Measurements from ENCODE around the gene CACNB4. TPM values are rescaled to one million over a fixed set of nuclear protein-coding genes. Genes with fewer than 3 reads are reported as not detected.

CACNB4 gene
- total RNA-seq, 2 experiments from 2014 or later, result 0.14 to 0.20 TPM

GRCh38 chr2:152072011-152072410, 26.8 kb downstream of the CACNB4 start:
- H3K9me3 ChIP-seq (ENCODE audit: control insufficient read depth in 1 of 2, insufficient read depth in 1 of 2, low read length in 2 of 2), result no peaks in the 10 kb centered on the region
- POLR2A ChIA-PET, result interaction anchor here (0.6 kb wide), 1 partner anchor 9 kb away, joined by 4 read pairs; no protein-coding TSS in a partner anchor

GRCh38 chr2:152071518-152071917, 27.3 kb downstream of the CACNB4 start:
- Histone ChIP-seq H3K4me3 (ENCODE audit: low read length) (no peak overlapping the region), H3K27me3 (ENCODE audit: control insufficient read depth in 1 of 2, insufficient read depth in 2 of 2, low read length in 2 of 2) (no peaks in the 10 kb centered on the region), H3K36me3 (ENCODE audit: insufficient read depth, low read length) (no peaks in the 10 kb centered on the region), H3K9me3 (ENCODE audit: control insufficient read depth in 1 of 2, insufficient read depth in 1 of 2, low read length in 2 of 2) (no peaks in the 10 kb centered on the region), H3K4me1 (ENCODE audit: insufficient read depth, low read length) (no peaks in the 10 kb centered on the region), H3K27ac (ENCODE audit: low read depth in 1 of 2, low read length in 2 of 2) (no peak overlapping the region)
- Mint-ChIP-seq H3K27me3 (no peaks in the 10 kb centered on the region), H3K9me3 (no peaks in the 10 kb centered on the region), H3K27ac (no peak overlapping the region), H3K4me1 (ENCODE audit: low read depth) (no peaks in the 10 kb centered on the region), H3K36me3 (ENCODE audit: low read depth) (no peaks in the 10 kb centered on the region), H3K4me3 (no peak overlapping the region)
- ATAC-seq (ENCODE audit: poor library complexity) (no peak), DNase-seq (no peak)
- intact Hi-C loops (cut with DNase I, micrococcal nuclease), result no loop called here
- TF ChIP-seq CTCF (IDR thresholded peaks at IDR 0.05), result no peak
- CTCF ChIA-PET, result no interaction called here
- POLR2A ChIA-PET, result interaction anchor here (0.6 kb wide), 1 partner anchor 10 kb away, joined by 4 read pairs; no protein-coding TSS in a partner anchor

More at GRCh38 chr2:152072011-152072410, 26.8 kb downstream of the CACNB4 start:
- CTCF ChIA-PET, result no interaction called here
- no peak overlapping the region for H3K4me3 ChIP-seq (ENCODE audit: low read length)
- no peak overlapping the region for H3K4me3 Mint-ChIP-seq
- ATAC-seq (ENCODE audit: poor library complexity) (no peak), DNase-seq (no peak)
- intact Hi-C loops (cut with DNase I, micrococcal nuclease), result no loop called here
- H3K27me3 ChIP-seq (ENCODE audit: control insufficient read depth in 1 of 2, insufficient read depth in 2 of 2, low read length in 2 of 2), result no peaks in the 10 kb centered on the region
- no peaks in the 10 kb centered on the region for H3K36me3 Mint-ChIP-seq (ENCODE audit: low read depth)
- no peak for TF ChIP-seq CTCF (IDR thresholded peaks at IDR 0.05)
- no peaks in the 10 kb centered on the region for H3K9me3 Mint-ChIP-seq
- H3K27ac Mint-ChIP-seq, result no peak overlapping the region
- no peak overlapping the region for H3K27ac ChIP-seq (ENCODE audit: low read depth in 1 of 2, low read length in 2 of 2)
- no peaks in the 10 kb centered on the region for H3K36me3 ChIP-seq (ENCODE audit: insufficient read depth, low read length)
- H3K4me1 ChIP-seq (ENCODE audit: insufficient read depth, low read length), result no peaks in the 10 kb centered on the region
- H3K4me1 Mint-ChIP-seq (ENCODE audit: low read depth), result no peaks in the 10 kb centered on the region
- no peaks in the 10 kb centered on the region for H3K27me3 Mint-ChIP-seq

- ChIA-PET POLR2A (no interaction called here), CTCF (no interaction called here)
- Mint-ChIP-seq H3K27me3 (no peaks in the 10 kb centered on the region), H3K9me3 (no peaks in the 10 kb centered on the region), H3K36me3 (ENCODE audit: low read depth) (no peaks in the 10 kb centered on the region), H3K27ac (no peak overlapping the region), H3K4me1 (ENCODE audit: low read depth) (no peaks in the 10 kb centered on the region), H3K4me3 (no peak overlapping the region)
- no peaks in the 10 kb centered on the region for H3K27me3 ChIP-seq (ENCODE audit: control insufficient read depth in 1 of 2, insufficient read depth in 2 of 2, low read length in 2 of 2)
- ATAC-seq (ENCODE audit: poor library complexity) (no peak), DNase-seq (no peak)
- H3K9me3 ChIP-seq (ENCODE audit: control insufficient read depth in 1 of 2, insufficient read depth in 1 of 2, low read length in 2 of 2), result no peaks in the 10 kb centered on the region
- H3K36me3 ChIP-seq (ENCODE audit: insufficient read depth, low read length), result no peaks in the 10 kb centered on the region
- no peaks in the 10 kb centered on the region for H3K4me1 ChIP-seq (ENCODE audit: insufficient read depth, low read length)
- intact Hi-C loops (cut with DNase I, micrococcal nuclease), result no loop called here
- no peak overlapping the region for H3K4me3 ChIP-seq (ENCODE audit: low read length)
- H3K27ac ChIP-seq (ENCODE audit: low read depth in 1 of 2, low read length in 2 of 2), result no peak overlapping the region
- no peak for TF ChIP-seq CTCF (IDR thresholded peaks at IDR 0.05)
Observed at GRCh38 chr2:152071092-152071491, 27.8 kb downstream of the CACNB4 start.

All from CD4-positive, alpha-beta T cell (primary cell).